Measurements from ENCODE around the gene THUMPD3. TPM values are rescaled to one million over a fixed set of nuclear protein-coding genes. Genes with fewer than 3 reads are reported as not detected.

THUMPD3 gene
- total and polyA plus RNA-seq, 9 of the 15 experiments (the other 6 are each of a cell fraction or from before 2014, with no cell fraction given) = 58.3 to 132 (median 113) TPM

- no peak for TF ChIP-seq TOE1 (IDR thresholded peaks at IDR 0.05; ENCODE audit: borderline replicate concordance)
- no peak for TF ChIP-seq TOE1 (CRISPR knock-in tag; IDR thresholded peaks at IDR 0.05; ENCODE audit: borderline replicate concordance, low read depth)
- TF ChIP-seq ZNF316 (IDR thresholded peaks at IDR 0.05) = no peak
- TF ChIP-seq, protein P1, sequence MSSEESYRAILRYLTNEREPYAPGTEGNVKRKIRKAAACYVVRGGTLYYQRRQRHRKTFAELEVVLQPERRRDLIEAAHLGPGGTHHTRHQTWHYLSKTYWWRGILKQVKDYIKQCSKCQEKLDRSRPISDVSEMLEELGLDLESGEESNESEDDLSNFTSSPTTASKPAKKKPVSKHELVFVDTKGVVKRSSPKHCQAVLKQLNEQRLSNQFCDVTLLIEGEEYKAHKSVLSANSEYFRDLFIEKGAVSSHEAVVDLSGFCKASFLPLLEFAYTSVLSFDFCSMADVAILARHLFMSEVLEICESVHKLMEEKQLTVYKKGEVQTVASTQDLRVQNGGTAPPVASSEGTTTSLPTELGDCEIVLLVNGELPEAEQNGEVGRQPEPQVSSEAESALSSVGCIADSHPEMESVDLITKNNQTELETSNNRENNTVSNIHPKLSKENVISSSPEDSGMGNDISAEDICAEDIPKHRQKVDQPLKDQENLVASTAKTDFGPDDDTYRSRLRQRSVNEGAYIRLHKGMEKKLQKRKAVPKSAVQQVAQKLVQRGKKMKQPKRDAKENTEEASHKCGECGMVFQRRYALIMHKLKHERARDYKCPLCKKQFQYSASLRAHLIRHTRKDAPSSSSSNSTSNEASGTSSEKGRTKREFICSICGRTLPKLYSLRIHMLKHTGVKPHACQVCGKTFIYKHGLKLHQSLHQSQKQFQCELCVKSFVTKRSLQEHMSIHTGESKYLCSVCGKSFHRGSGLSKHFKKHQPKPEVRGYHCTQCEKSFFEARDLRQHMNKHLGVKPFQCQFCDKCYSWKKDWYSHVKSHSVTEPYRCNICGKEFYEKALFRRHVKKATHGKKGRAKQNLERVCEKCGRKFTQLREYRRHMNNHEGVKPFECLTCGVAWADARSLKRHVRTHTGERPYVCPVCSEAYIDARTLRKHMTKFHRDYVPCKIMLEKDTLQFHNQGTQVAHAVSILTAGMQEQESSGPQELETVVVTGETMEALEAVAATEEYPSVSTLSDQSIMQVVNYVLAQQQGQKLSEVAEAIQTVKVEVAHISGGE (CRISPR knock-in tag; IDR thresholded peaks at IDR 0.05) = no peak
- TF ChIP-seq ZNF431 (CRISPR knock-in tag; IDR thresholded peaks at IDR 0.05) = no peak
- no peak for TF ChIP-seq HDAC1 (IDR thresholded peaks at IDR 0.05)
- TF ChIP-seq POLR2G (IDR thresholded peaks at IDR 0.05; ENCODE audit: low read depth, low read length) = peak; percentile 67; the same call in 1 of the 2 replicates
- TF ChIP-seq MAZ (CRISPR knock-in tag; conservative IDR thresholded peaks at IDR 0.05 in 1 of 2, IDR thresholded peaks at IDR 0.05 in 1 of 2) = no peak
These were observed 23.9 kb downstream of the THUMPD3 start (continued) for GRCh38 chr3:9386501-9387321.
